Parathyroid adenoma (tissue), 2 donors: Measurements from ENCODE around the gene TGFBI.

Source experiments
- H2AFZ ChIP-seq: fragments of 300-600 bp; sonication (generic); one replicate; pipeline ENCODE4 v1.7.0; 2017; ENCODE audit warnings: antibody characterized with exemption, mild to moderate bottlenecking
- H3K27ac ChIP-seq: fragments of 300-600 bp; sonication (generic); one replicate; pipeline ENCODE4 v1.7.0; 2017
- H3K27me3 ChIP-seq: fragments of 300-600 bp; sonication (generic); one replicate; pipeline ENCODE4 v1.7.0; 2017; ENCODE audit warnings: low read length; ENCODE audit not compliant: control insufficient read depth, insufficient read depth
- H3K36me3 ChIP-seq: fragments of 300-600 bp; sonication (generic); one replicate; pipeline ENCODE4 v1.7.0; 2017; ENCODE audit warnings: low read length; ENCODE audit not compliant: control insufficient read depth, insufficient read depth
- H3K4me1 ChIP-seq: fragments of 300-600 bp; sonication (generic); one replicate; pipeline ENCODE4 v1.7.0; 2017; ENCODE audit warnings: control low read depth
- H3K4me2 ChIP-seq: fragments of 300-600 bp; sonication (generic); one replicate; pipeline ENCODE4 v1.7.0; 2017; ENCODE audit warnings: low read length
- H3K4me3 ChIP-seq: fragments of 300-600 bp; sonication (generic); one replicate; pipeline ENCODE4 v1.7.0; 2017; ENCODE audit warnings: low read depth, low read length
- H3K79me2 ChIP-seq: fragments of 300-600 bp; sonication (generic); one replicate; pipeline ENCODE4 v1.7.0; 2017; ENCODE audit warnings: control low read depth
- H3K9ac ChIP-seq: fragments of 300-600 bp; sonication (generic); one replicate; pipeline ENCODE4 v1.7.0; 2017; ENCODE audit warnings: mild to moderate bottlenecking
- H3K9me3 ChIP-seq: fragments of 300-600 bp; sonication (generic); one replicate; pipeline ENCODE4 v1.7.0; 2017; ENCODE audit warnings: low read length; ENCODE audit not compliant: control insufficient read depth
- CTCF ChIP-seq: fragments of 300-600 bp; sonication (generic); IDR thresholded peaks from one replicate; pipeline ENCODE4 v1.7.0; 2017; ENCODE audit warnings: antibody characterized with exemption, mild to moderate bottlenecking
- donor health status: primary hyperparathyroidism.

TGFBI gene

GRCh38 chr5:136038635-136039034 lies 9.8 kb downstream of the TGFBI start:
- no peaks in the 10 kb centered on the region for H3K27me3 ChIP-seq
- H3K9me3 ChIP-seq: no peaks in the 10 kb centered on the region
- no peak overlapping the region for H3K4me2 ChIP-seq
- no peak overlapping the region for H2AFZ ChIP-seq
- H3K4me3 ChIP-seq: no peak overlapping the region
- no peaks in the 10 kb centered on the region for H3K79me2 ChIP-seq
- H3K36me3 ChIP-seq: no peaks in the 10 kb centered on the region
- no peak for TF ChIP-seq CTCF
- no peaks in the 10 kb centered on the region for H3K4me1 ChIP-seq
- H3K27ac ChIP-seq: no peak overlapping the region
- no peak overlapping the region for H3K9ac ChIP-seq

- Histone ChIP-seq H3K4me2 (no peak overlapping the region), H3K27ac (no peak overlapping the region), H2AFZ (no peak overlapping the region), H3K27me3 (no peaks in the 10 kb centered on the region), H3K79me2 (no peaks in the 10 kb centered on the region), H3K36me3 (no peaks in the 10 kb centered on the region), H3K9ac (no peak overlapping the region), H3K9me3 (no peaks in the 10 kb centered on the region), H3K4me3 (no peak overlapping the region), H3K4me1 (no peaks in the 10 kb centered on the region)
- no peak for TF ChIP-seq CTCF
These were observed 10.4 kb downstream of the TGFBI start for GRCh38 chr5:136039202-136039601.

- Histone ChIP-seq H3K36me3 (no peaks in the 10 kb centered on the region), H2AFZ (no peak overlapping the region), H3K4me1 (no peaks in the 10 kb centered on the region), H3K4me3 (no peak overlapping the region), H3K9ac (no peak overlapping the region), H3K9me3 (no peaks in the 10 kb centered on the region), H3K27me3 (no peaks in the 10 kb centered on the region), H3K4me2 (no peak overlapping the region), H3K27ac (no peak overlapping the region), H3K79me2 (no peaks in the 10 kb centered on the region)
- no peak for TF ChIP-seq CTCF
These were observed 12.1 kb downstream of the TGFBI start for GRCh38 chr5:136040746-136041415.

- Histone ChIP-seq H3K9ac (no peak overlapping the region), H3K4me2 (no peak overlapping the region), H2AFZ (no peak overlapping the region), H3K4me3 (no peak overlapping the region), H3K27ac (no peak overlapping the region), H3K79me2 (no peaks in the 10 kb centered on the region), H3K36me3 (no peaks in the 10 kb centered on the region), H3K4me1 (no peaks in the 10 kb centered on the region), H3K27me3 (no peaks in the 10 kb centered on the region), H3K9me3 (no peaks in the 10 kb centered on the region)
- no peak for TF ChIP-seq CTCF
These were observed 13.4 kb downstream of the TGFBI start for GRCh38 chr5:136042156-136042555.

GRCh38 chr5:136042665-136043121 lies 13.9 kb downstream of the TGFBI start:
- Histone ChIP-seq H3K9me3 (no peaks in the 10 kb centered on the region), H3K27me3 (no peaks in the 10 kb centered on the region), H3K36me3 (no peaks in the 10 kb centered on the region), H3K79me2 (no peaks in the 10 kb centered on the region), H3K27ac (no peak overlapping the region), H3K4me3 (no peak overlapping the region), H2AFZ (no peak overlapping the region), H3K4me1 (no peaks in the 10 kb centered on the region), H3K9ac (no peak overlapping the region), H3K4me2 (no peak overlapping the region)
- no peak for TF ChIP-seq CTCF
